Neutrophil (primary cell): ENCODE measurements around the gene CCL3.

Source experiments
- H3K27ac ChIP-seq: fragments of 200-600 bp; sonication (generic); 2 replicates; pipeline ENCODE4 v1.5.1; 2016; ENCODE audit warnings: mild to moderate bottlenecking, moderate library complexity
- H3K27me3 ChIP-seq: fragments of 200-600 bp; sonication (generic); 2 replicates; pipeline ENCODE4 v1.6.0; 2016; ENCODE audit warnings: mild to moderate bottlenecking
- H3K36me3 ChIP-seq: fragments of 200-600 bp; sonication (generic); 2 replicates; pipeline ENCODE4 v1.5.1; 2017
- H3K4me1 ChIP-seq, 2 experiments: fragments of 200-600 bp in 1 of 2; sonication (generic) in 1 of 2; 1 replicate in 1 of 2; 2 replicates in 1 of 2; pipeline versions ENCODE4 v1.5.1 to v1.6.1; 2013 to 2016; ENCODE audit warnings: low read depth in 1 of 2, low read length in 1 of 2, mild to moderate bottlenecking in 1 of 2, moderate library complexity in 1 of 2; ENCODE audit not compliant: control insufficient read depth in 1 of 2, insufficient read depth in 1 of 2
- H3K4me3 ChIP-seq, 2 experiments: fragments of 200-600 bp in 1 of 2; sonication (generic) in 1 of 2; 1 replicate in 1 of 2; 2 replicates in 1 of 2; pipeline ENCODE4 v1.5.1; 2013 to 2016; ENCODE audit warnings: low read depth in 1 of 2, low read length in 1 of 2, mild to moderate bottlenecking in 1 of 2, moderate library complexity in 1 of 2
- H3K9me3 ChIP-seq: fragments of 200-600 bp; sonication (generic); 2 replicates; pipeline ENCODE4 v1.5.1; 2016
- TF ChIP-seq, protein P1 (sequence below): fragments of 200-600 bp; sonication (generic); IDR thresholded peaks from 2 replicates; pipeline ENCODE4 v1.5.1; 2016; ENCODE audit warnings: antibody characterized with exemption

The CCL3 gene

DNA sequence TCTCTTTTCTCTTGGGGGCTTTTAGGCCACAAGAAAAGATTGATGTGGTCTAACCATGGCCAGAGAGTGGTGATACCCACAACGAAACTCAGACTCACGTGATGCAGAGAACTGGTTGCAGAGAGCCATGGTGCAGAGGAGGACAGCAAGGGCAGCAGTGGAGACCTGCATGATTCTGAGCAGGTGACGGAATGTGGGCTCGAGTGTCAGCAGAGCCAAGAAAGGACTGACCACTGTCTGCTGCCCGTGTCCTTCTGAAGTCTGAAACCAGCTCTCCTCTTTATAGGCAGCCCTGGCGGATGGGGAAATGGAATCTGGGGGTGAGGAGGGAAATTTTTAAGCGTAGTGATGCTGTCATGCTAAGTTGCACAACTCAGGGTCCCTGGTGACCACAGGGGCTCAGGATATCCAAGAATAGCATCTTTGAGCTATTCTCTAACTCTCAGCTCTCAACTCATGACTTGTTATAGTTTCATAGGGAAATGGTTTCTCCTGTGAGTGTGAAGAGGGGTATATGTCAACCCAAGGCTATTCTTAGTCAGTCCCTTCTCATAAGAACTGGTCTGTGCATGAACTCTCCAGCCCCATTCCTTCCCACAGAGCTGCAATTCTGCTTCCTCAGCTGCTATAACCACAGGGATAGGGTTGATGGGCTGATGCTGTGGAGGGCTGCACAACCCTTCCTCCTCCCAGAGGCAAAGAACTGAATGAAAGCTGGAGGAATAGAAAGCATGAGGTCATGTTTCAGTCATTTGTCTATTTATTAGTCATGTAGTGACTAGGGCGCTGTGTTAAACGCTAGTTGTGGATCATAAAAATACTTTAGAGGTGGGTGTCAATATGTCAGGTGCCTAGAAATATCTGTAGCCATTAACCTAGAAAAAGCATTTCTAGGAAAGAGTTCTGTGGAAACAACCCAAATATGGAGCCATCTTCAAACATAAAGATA, at the start of gene CCL3:
Gene CCL3 (minus strand): TSS at position 256 of the 949 bp plus-strand sequence. CDS start 85 bp downstream, at position 171.
- Histone ChIP-seq H3K4me3 (no peak within 1 kb of the TSS), H3K27me3 (no peaks in the 10 kb centered on the region), H3K4me1 (peaks cover 19 to 23% of the 10 kb centered on the region in 2 experiments), H3K36me3 (no peaks in the 10 kb centered on the region), H3K27ac (no peak within 1 kb of the TSS), H3K9me3 (no peaks in the 10 kb centered on the region)
- TF ChIP-seq, protein P1, sequence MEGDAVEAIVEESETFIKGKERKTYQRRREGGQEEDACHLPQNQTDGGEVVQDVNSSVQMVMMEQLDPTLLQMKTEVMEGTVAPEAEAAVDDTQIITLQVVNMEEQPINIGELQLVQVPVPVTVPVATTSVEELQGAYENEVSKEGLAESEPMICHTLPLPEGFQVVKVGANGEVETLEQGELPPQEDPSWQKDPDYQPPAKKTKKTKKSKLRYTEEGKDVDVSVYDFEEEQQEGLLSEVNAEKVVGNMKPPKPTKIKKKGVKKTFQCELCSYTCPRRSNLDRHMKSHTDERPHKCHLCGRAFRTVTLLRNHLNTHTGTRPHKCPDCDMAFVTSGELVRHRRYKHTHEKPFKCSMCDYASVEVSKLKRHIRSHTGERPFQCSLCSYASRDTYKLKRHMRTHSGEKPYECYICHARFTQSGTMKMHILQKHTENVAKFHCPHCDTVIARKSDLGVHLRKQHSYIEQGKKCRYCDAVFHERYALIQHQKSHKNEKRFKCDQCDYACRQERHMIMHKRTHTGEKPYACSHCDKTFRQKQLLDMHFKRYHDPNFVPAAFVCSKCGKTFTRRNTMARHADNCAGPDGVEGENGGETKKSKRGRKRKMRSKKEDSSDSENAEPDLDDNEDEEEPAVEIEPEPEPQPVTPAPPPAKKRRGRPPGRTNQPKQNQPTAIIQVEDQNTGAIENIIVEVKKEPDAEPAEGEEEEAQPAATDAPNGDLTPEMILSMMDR: no peak

DNA sequence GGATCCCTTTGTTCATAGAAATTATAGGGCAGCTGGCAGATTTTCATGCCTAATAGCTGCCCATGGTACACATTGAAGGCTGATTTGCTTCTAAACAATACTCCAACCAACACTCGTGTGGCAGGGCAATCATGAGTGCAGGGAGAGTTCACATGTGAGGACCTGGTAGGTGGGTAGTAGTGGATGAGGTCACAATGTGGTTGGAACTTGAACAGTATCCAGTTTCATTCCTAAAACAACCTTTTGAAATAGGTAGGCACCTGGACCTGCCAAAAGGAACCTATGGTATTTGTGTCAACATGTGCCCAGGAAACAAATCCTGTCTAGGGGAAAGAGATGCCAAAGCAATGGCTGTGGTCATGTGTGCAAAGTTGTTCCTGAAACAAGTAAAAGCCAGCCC, 46.5 kb upstream of the CCL3 start:
- TF ChIP-seq, protein P1: no peak
- Histone ChIP-seq H3K27me3 (no peaks in the 10 kb centered on the region), H3K9me3 (no peaks in the 10 kb centered on the region), H3K36me3 (no peaks in the 10 kb centered on the region), H3K4me3 (no peak overlapping the region), H3K4me1 (peaks cover 6 to 17% of the 10 kb centered on the region in 2 experiments), H3K27ac (no peak overlapping the region)

GRCh38 chr17:36136036-36136435, 46.1 kb upstream of the CCL3 start:
- no peaks in the 10 kb centered on the region for H3K9me3 ChIP-seq
- no peak overlapping the region for H3K4me3 ChIP-seq
- H3K36me3 ChIP-seq: no peaks in the 10 kb centered on the region
- H3K4me1 ChIP-seq: peaks cover 8 to 20% of the 10 kb centered on the region in 2 experiments
- H3K27ac ChIP-seq: no peak overlapping the region
- TF ChIP-seq, protein P1: no peak
- H3K27me3 ChIP-seq: no peaks in the 10 kb centered on the region

DNA sequence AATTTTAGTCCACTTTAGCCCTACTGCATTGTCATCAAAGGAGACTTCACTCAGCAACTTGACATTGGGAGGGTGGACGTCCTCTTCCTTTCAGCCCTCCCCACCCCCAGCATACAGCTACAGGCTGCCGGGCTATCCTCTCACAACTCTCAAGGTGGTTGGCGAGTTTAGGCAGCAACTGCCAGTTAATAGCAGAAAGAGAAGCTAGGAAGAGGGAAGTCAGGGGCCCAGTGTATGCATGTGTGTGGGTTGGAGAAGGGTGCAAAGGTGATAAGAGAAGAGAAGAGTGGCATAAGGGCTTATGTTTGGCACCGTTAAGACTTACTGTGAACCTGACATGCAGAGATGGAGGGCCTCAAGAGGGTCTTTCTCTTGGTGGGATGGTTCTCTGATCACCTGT, 45.5 kb upstream of the CCL3 start:
- no peak overlapping the region for H3K4me3 ChIP-seq
- no peaks in the 10 kb centered on the region for H3K9me3 ChIP-seq
- TF ChIP-seq, protein P1: no peak
- H3K36me3 ChIP-seq: no peaks in the 10 kb centered on the region
- H3K4me1 ChIP-seq: peaks cover 8 to 25% of the 10 kb centered on the region in 2 experiments
- no peaks in the 10 kb centered on the region for H3K27me3 ChIP-seq
- H3K27ac ChIP-seq: no peak overlapping the region

GRCh38 chr17:36133602-36134236, 43.8 kb upstream of the CCL3 start:
- Histone ChIP-seq H3K4me1 (peaks cover 8 to 25% of the 10 kb centered on the region in 2 experiments), H3K27ac (no peak overlapping the region), H3K9me3 (no peaks in the 10 kb centered on the region), H3K4me3 (no peak overlapping the region), H3K27me3 (no peaks in the 10 kb centered on the region), H3K36me3 (no peaks in the 10 kb centered on the region)
- TF ChIP-seq, protein P1: no peak
